IMR-90 (cell line): Measurements from ENCODE around the gene ADIRF. TPM values are rescaled to one million over a fixed set of nuclear protein-coding genes. Genes with fewer than 3 reads are reported as not detected.
A peak's percentile ranks its signal among the peaks of the same experiment; 100 is the strongest.

Source experiments
- ATAC-seq: fragments of 200-7000 bp; cut with Tn5 transposase; 2 replicates; pipeline ENCODE4 v1.9.1; 2020; ENCODE audit warnings: low read depth, mild to moderate bottlenecking, moderate library complexity
- BruUV-seq: library from RNA; stranded (reverse); fragments of 400-500 nt; replicated peaks from 2 replicates; lab custom pipeline; 2021; lab: Mats Ljungman, UMichigan
- CTCF ChIA-PET: fragments of 300-600 bp; formaldehyde crosslinking; extraction: SDS; loops from one replicate; lab custom pipeline; 2021; ENCODE audit warnings: antibody characterized with exemption; lab: Yijun Ruan, JAX
- POLR2A ChIA-PET: fragments of 300-600 bp; sonication (Branson Sonifier 250); formaldehyde crosslinking; loops from one replicate; lab custom pipeline; 2022; ENCODE audit warnings: antibody characterized with exemption; ENCODE audit not compliant: unreplicated experiment; lab: Charles Lee
- DNase-seq: peaks from one replicate; pipeline ENCODE4 v3.0.0; 2013
- H2AFZ ChIP-seq: replicated peaks from 2 replicates; pipeline ENCODE3; 2013; ENCODE audit warnings: low read length, mild to moderate bottlenecking; ENCODE audit not compliant: poor library complexity
- H2AK5ac ChIP-seq: 2 replicates; pipeline ENCODE4 v1.6.1; 2013; ENCODE audit warnings: low read depth, low read length, inconsistent platforms
- H2AK9ac ChIP-seq: replicated peaks from 2 replicates; pipeline ENCODE3; 2013; ENCODE audit warnings: mild to moderate bottlenecking, low read depth, low read length, moderate library complexity; ENCODE audit not compliant: poor library complexity
- H2BK120ac ChIP-seq: 2 replicates; pipeline ENCODE4 v1.6.1; 2013; ENCODE audit warnings: low read depth, low read length, inconsistent platforms
- H2BK15ac ChIP-seq: 3 replicates; pipeline ENCODE4 v1.6.1; 2013; ENCODE audit warnings: low read depth, low read length, inconsistent platforms
- H2BK20ac ChIP-seq: 2 replicates; pipeline ENCODE4 v1.6.1; 2013; ENCODE audit warnings: low read depth, mild to moderate bottlenecking, inconsistent platforms, low read length, moderate library complexity
- H2BK5ac ChIP-seq: 2 replicates; pipeline ENCODE4 v1.6.1; 2013; ENCODE audit warnings: mild to moderate bottlenecking, low read depth, low read length, inconsistent platforms; ENCODE audit not compliant: poor library complexity, severe bottlenecking
- H3K14ac ChIP-seq: replicated peaks from 2 replicates; pipeline ENCODE4 v1.6.1; 2013; ENCODE audit warnings: low read depth, low read length, inconsistent platforms
- H3K18ac ChIP-seq: 2 replicates; pipeline ENCODE4 v1.6.1; 2013; ENCODE audit warnings: low read depth, low read length, control low read depth
- H3K23ac ChIP-seq: 2 replicates; pipeline ENCODE4 v1.6.1; 2013; ENCODE audit warnings: low read depth, low read length, inconsistent platforms
- H3K27ac ChIP-seq: 2 replicates; pipeline ENCODE4 v1.5.1; 2013; ENCODE audit warnings: mild to moderate bottlenecking, control low read depth, low read length; ENCODE audit not compliant: insufficient read depth
- H3K27me3 ChIP-seq: 2 replicates; pipeline ENCODE4 v1.6.1; 2013; ENCODE audit warnings: low read length; ENCODE audit not compliant: control insufficient read depth, insufficient read depth
- H3K36me3 ChIP-seq: 2 replicates; pipeline ENCODE4 v1.6.1; 2013; ENCODE audit warnings: low read length, mixed read lengths; ENCODE audit not compliant: control insufficient read depth, insufficient read depth
- H3K4ac ChIP-seq: 2 replicates; pipeline ENCODE4 v1.6.1; 2013; ENCODE audit warnings: low read depth, low read length, inconsistent platforms
- H3K4me1 ChIP-seq: 2 replicates; pipeline ENCODE4 v1.6.1; 2013; ENCODE audit warnings: low read length, mixed read lengths; ENCODE audit not compliant: control insufficient read depth, insufficient read depth
- H3K4me2 ChIP-seq: 2 replicates; pipeline ENCODE4 v1.6.1; 2013; ENCODE audit warnings: low read depth, mild to moderate bottlenecking, control low read depth, low read length, moderate library complexity
- H3K4me3 ChIP-seq: 2 replicates; pipeline ENCODE4 v1.5.1; 2013; ENCODE audit warnings: low read depth, mild to moderate bottlenecking, control low read depth, low read length, moderate library complexity; ENCODE audit not compliant: insufficient read depth
- H3K56ac ChIP-seq: 2 replicates; pipeline ENCODE4 v1.6.1; 2013; ENCODE audit warnings: low read length, inconsistent platforms; ENCODE audit not compliant: insufficient read depth; ENCODE audit errors: extremely low read depth
- H3K79me1 ChIP-seq, 2 experiments: 2 replicates each; pipeline ENCODE4 v1.6.1; 2013; ENCODE audit warnings: low read length in 2 of 2, inconsistent platforms in 1 of 2, low read depth in 1 of 2
- H3K9ac ChIP-seq: 2 replicates; pipeline ENCODE4 v1.6.1; 2013; ENCODE audit warnings: low read depth, low read length, control low read depth
- H3K9me1 ChIP-seq: 2 replicates; pipeline ENCODE4 v1.6.1; 2013; ENCODE audit warnings: low read length, inconsistent platforms; ENCODE audit not compliant: insufficient read depth
- H3K9me3 ChIP-seq: 2 replicates; pipeline ENCODE4 v1.6.1; 2013; ENCODE audit warnings: low read length; ENCODE audit not compliant: control insufficient read depth, insufficient read depth
- H4K20me1 ChIP-seq: 2 replicates; pipeline ENCODE4 v1.6.1; 2013; ENCODE audit warnings: low read length, inconsistent platforms; ENCODE audit not compliant: insufficient read depth
- H4K5ac ChIP-seq: 2 replicates; pipeline ENCODE4 v1.6.1; 2013; ENCODE audit warnings: mild to moderate bottlenecking, low read depth, low read length, control low read depth
- H4K8ac ChIP-seq, 2 experiments: 2 replicates each; pipeline ENCODE4 v1.6.1; 2013; ENCODE audit warnings: low read depth in 2 of 2, low read length in 2 of 2, control low read depth in 1 of 2, inconsistent platforms in 1 of 2
- H4K91ac ChIP-seq: 2 replicates; pipeline ENCODE4 v1.6.1; 2013; ENCODE audit warnings: low read depth, low read length, inconsistent platforms; ENCODE audit not compliant: insufficient read depth
- BHLHE40 ChIP-seq: fragments of 150-350 bp; IDR thresholded peaks from 2 replicates; pipeline ENCODE4 v1.6.1; 2016; ENCODE audit warnings: mild to moderate bottlenecking, low read depth, low read length
- CEBPB ChIP-seq: IDR thresholded peaks from 2 replicates; pipeline ENCODE4 v1.6.1; 2012; ENCODE audit warnings: low read depth, low read length, improper control_type of control experiment
- CHD1 ChIP-seq: IDR thresholded peaks from 2 replicates; pipeline ENCODE4 v1.6.1; 2012; ENCODE audit warnings: low read depth, low read length, improper control_type of control experiment
- ELK1 ChIP-seq: fragments of 150-350 bp; IDR thresholded peaks from 2 replicates; pipeline ENCODE4 v1.6.1; 2016; ENCODE audit warnings: low read depth, mild to moderate bottlenecking, low read length, moderate library complexity, borderline replicate concordance
- FOS ChIP-seq: fragments of 150-350 bp; IDR thresholded peaks from 2 replicates; pipeline ENCODE4 v1.6.1; 2016; ENCODE audit warnings: low read depth, low read length
- MAZ ChIP-seq: IDR thresholded peaks from 2 replicates; pipeline ENCODE4 v1.6.1; 2012; ENCODE audit warnings: low read depth, mild to moderate bottlenecking, low read length, improper control_type of control experiment, moderate library complexity, borderline replicate concordance
- MXI1 ChIP-seq: IDR thresholded peaks from 2 replicates; pipeline ENCODE4 v1.6.1; 2012; ENCODE audit warnings: low read depth, mild to moderate bottlenecking, low read length, moderate library complexity, borderline replicate concordance
- NFE2L2 ChIP-seq: fragments of 150-350 bp; IDR thresholded peaks from 2 replicates; pipeline ENCODE4 v1.6.1; 2016; ENCODE audit warnings: low read depth, mild to moderate bottlenecking, low read length
- POLR2A ChIP-seq: IDR thresholded peaks from 2 replicates; pipeline ENCODE4 v1.6.1; 2012; ENCODE audit warnings: mild to moderate bottlenecking, low read depth, low read length
- RCOR1 ChIP-seq: IDR thresholded peaks from 2 replicates; pipeline ENCODE4 v1.6.1; 2012; ENCODE audit warnings: mild to moderate bottlenecking, low read length, improper control_type of control experiment; ENCODE audit not compliant: insufficient replicate concordance
- SMC3 ChIP-seq: fragments of 150-350 bp; IDR thresholded peaks from 2 replicates; pipeline ENCODE4 v1.6.1; 2016; ENCODE audit warnings: low read depth, mild to moderate bottlenecking, antibody characterized with exemption, low read length, moderate library complexity
- WGBS, 2 experiments: methylation state at CpG; one replicate each; pipeline versions ENCODE4 v1.1.5 to v1.1.7; 2013; ENCODE audit warnings: missing lambda C conversion rate in 2 of 2; ENCODE audit not compliant: insufficient read length in 1 of 2; ENCODE audit errors: extremely low coverage in 2 of 2; 5-methylcytosine and 5-hydroxymethylcytosine counted together
- dilution Hi-C: fragments of 300-500 bp; cut with HindIII; formaldehyde crosslinking; loops from one replicate; pipeline ENCODE4 v1.14.3; 2018; ENCODE audit warnings: low sequenced_read_pairs; ENCODE audit not compliant: unreplicated experiment
- in situ Hi-C: fragments of 300-500 bp; cut with MboI; formaldehyde crosslinking; loops from 3 replicates; pipeline ENCODE4 v1.14.3; 2019; ENCODE audit warnings: low sequenced_read_pairs, inconsistent platforms, mixed read lengths
- intact Hi-C: fragments of 100-400 bp; cut with micrococcal nuclease; formaldehyde crosslinking; loops from 2 replicates; pipeline ENCODE4 v1.10.0; 2022
- polyA plus RNA-seq, 3 experiments: library from polyadenylated mRNA; depleted of rRNA; stranded (reverse); fragments of >200 nt; gene quantifications; 2 replicates each; pipeline ENCODE4 v1.2.3, GENCODE V29; 2012; ENCODE audit warnings: low replicate concordance in 1 of 3
- total RNA-seq: library from RNA; depleted of rRNA; stranded (reverse); fragments of >200 nt; gene quantifications from 2 replicates; pipeline ENCODE4 v1.2.3, GENCODE V29; 2012
- TF ChIP-seq, protein P1 (sequence below): fragments of 150-350 bp; IDR thresholded peaks from 2 replicates; pipeline ENCODE4 v1.6.1; 2017; ENCODE audit warnings: mild to moderate bottlenecking, antibody characterized with exemption, low read length, low read depth

The ADIRF gene
- total and polyA plus RNA-seq, 2 of the 4 experiments (the other 2 are of a cell fraction) = 2.3 to 7.2 TPM

GRCh38 chr10:86971232-86971991 lies 3.1 kb downstream of the ADIRF start (continued):
- TF ChIP-seq SMC3 (no peak), MAZ (peak; percentile 72; the same call in 1 of the 2 replicates)

DNA sequence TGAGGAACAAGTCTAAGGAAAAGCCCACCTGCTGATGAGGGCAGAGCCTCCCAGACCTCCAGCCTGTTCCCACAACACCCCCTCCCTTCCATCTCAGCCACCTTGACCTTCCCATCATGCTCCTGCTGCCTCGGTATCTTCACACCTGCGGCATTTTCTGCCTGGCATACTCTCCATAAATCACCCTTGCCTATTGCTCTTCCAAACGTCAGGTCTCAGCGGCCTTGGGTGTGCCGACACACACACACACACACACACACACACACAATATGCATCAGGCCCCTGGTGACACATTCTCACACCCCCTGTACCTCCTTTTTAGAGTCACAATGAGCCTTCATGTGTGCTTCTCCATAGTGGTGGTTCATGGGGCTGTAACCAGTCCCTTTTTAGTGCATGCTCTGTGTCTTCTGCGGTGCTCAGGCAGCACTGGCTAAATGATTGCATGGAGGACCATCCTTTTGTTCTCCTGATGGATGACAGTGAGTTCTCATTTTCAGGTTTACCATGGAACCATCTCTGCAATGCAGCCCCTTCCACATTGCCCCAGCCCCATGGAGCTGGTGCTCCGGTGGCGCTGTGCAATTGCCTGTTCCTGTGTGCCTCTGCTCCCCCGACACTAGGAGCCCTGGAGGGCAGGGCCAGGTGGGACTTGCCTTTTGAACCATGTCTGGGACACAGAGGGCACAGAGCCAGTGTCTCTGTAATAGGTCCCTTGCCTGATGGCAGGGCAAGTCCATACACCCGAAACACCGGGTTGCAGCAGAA lies 4.5 kb downstream of the ADIRF start:
- H3K14ac ChIP-seq = no peak overlapping the region
- ChIA-PET POLR2A (no interaction called here), CTCF (no interaction called here)
- peak overlapping the region; percentile 65 for H2AFZ ChIP-seq
- in situ Hi-C loops = no loop called here
- H3K23ac ChIP-seq = no peak overlapping the region
- no peak overlapping the region for H2BK5ac ChIP-seq
- H3K4me1 ChIP-seq = peaks cover 33% of the 10 kb centered on the region
- 85% methylated on average over 5 of the region's 11 CpGs; no CpG with 5 or more reads in 1 of the 2 experiments for WGBS, 2 experiments
- peaks cover 0 to 25% of the 10 kb centered on the region in 2 experiments; a peak in 3 of 4 replicates for H3K79me1 ChIP-seq
- H3K4me2 ChIP-seq = no peak overlapping the region
- no TSS peak for BruUV-seq
- H4K20me1 ChIP-seq = no peaks in the 10 kb centered on the region; the same call in 1 of the 2 replicates
- H3K27me3 ChIP-seq = no peaks in the 10 kb centered on the region
- no peak overlapping the region; the same call in 1 of the 3 replicates for H2BK15ac ChIP-seq
- no peak overlapping the region for H3K4me3 ChIP-seq
- H3K4ac ChIP-seq = peak overlapping the region; percentile 35; the same call in 1 of the 2 replicates
- no peaks in the 10 kb centered on the region for H3K36me3 ChIP-seq
- DNase-seq (no peak), ATAC-seq (no peak)
- no peak overlapping the region for H3K18ac ChIP-seq
- dilution Hi-C loops = no loop called here
- peak overlapping the region; percentile 70 for H2AK9ac ChIP-seq
- H2BK120ac ChIP-seq = no peak overlapping the region; the same call in 1 of the 2 replicates
- H3K27ac ChIP-seq = no peak overlapping the region
- no peak overlapping the region for H2BK20ac ChIP-seq
- no peaks in the 10 kb centered on the region for H3K9me3 ChIP-seq
- peak overlapping the region; percentile 64 for H2AK5ac ChIP-seq
- intact Hi-C loops = no loop called here
- peak overlapping the region in 1 of 2 experiments; percentile 13; a peak in 1 of 4 replicates for H4K8ac ChIP-seq
- H4K91ac ChIP-seq = 0 out of 2 replicates have a peak overlapping the region, but pooled peaks have one; percentile 3
- H3K9me1 ChIP-seq = peaks cover 13% of the 10 kb centered on the region; the same call in 1 of the 2 replicates
- H4K5ac ChIP-seq = no peak overlapping the region
- no peak overlapping the region for H3K9ac ChIP-seq
- H3K56ac ChIP-seq = no peak overlapping the region
- TF ChIP-seq, protein P1, sequence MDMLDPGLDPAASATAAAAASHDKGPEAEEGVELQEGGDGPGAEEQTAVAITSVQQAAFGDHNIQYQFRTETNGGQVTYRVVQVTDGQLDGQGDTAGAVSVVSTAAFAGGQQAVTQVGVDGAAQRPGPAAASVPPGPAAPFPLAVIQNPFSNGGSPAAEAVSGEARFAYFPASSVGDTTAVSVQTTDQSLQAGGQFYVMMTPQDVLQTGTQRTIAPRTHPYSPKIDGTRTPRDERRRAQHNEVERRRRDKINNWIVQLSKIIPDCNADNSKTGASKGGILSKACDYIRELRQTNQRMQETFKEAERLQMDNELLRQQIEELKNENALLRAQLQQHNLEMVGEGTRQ = no peak
- TF ChIP-seq MXI1 = no peak
- no peak for TF ChIP-seq SMC3
- no peak for TF ChIP-seq FOS
- TF ChIP-seq CEBPB = no peak
- no peak for TF ChIP-seq ELK1
- TF ChIP-seq POLR2A = no peak
- no peak for TF ChIP-seq MAZ
- TF ChIP-seq RCOR1 = no peak
- TF ChIP-seq NFE2L2 = no peak
- TF ChIP-seq CHD1 = no peak
- no peak for TF ChIP-seq BHLHE40
